ENCODE results near the gene CABP4.
"Not testable (repeated sequence)": the region's sequence is repeated elsewhere in the genome, so short reads cannot be mapped to it uniquely, and the experiment has no call there.

CABP4 gene

DNA sequence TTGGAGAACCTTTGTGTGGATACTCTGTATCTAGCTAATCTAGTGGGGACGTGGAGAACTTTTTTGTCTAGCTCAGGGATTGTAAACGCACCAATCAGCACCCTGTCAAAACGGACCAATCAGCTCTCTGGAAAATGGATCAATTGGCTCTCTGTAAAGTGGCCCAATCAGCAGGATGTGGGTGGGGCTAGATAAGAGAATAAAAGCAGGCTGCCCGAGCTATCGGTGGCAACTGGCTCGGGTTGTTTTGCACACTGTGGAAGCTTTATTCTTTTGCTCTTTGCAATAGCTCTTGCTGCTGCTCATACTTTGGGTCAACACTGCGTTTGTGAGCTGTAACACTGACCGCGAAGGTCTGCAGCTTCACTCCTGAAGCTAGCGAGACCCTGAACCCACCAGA lies 21.5 kb downstream of the CABP4 start:
- DNase-seq (ENCODE audit: low read depth in 1 of 2, low spot score in 1 of 2): not testable (repeated sequence)

DNA sequence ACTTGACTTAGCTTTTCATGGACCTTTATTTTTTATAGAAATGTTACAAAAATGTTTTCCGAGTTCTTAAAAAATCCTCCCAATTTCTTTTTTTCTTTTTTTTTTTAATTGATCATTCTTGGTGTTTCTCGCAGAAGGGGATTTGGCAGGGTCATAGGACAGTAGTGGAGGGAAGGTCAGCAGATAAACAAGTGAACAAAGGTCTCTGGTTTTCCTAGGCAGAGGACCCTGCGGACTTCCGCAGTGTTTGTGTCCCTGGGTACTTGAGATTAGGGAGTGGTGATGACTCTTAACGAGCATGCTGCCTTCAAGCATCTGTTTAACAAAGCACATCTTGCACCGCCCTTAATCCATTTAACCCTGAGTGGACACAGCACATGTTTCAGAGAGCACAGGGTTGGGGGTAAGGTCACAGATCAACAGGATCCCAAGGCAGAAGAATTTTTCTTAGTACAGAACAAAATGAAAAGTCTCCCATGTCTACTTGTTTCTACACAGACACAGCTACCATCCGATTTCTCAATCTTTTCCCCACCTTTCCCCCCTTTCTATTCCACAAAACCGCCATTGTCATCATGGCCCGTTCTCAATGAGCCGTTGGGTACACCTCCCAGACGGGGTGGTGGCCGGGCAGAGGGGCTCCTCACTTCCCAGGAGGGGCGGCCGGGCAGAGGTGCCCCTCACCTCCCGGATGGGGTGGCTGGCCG lies 22.3 kb downstream of the CABP4 start:
- not testable (repeated sequence) for DNase-seq (ENCODE audit: low read depth in 1 of 2, low spot score in 1 of 2)

DNA sequence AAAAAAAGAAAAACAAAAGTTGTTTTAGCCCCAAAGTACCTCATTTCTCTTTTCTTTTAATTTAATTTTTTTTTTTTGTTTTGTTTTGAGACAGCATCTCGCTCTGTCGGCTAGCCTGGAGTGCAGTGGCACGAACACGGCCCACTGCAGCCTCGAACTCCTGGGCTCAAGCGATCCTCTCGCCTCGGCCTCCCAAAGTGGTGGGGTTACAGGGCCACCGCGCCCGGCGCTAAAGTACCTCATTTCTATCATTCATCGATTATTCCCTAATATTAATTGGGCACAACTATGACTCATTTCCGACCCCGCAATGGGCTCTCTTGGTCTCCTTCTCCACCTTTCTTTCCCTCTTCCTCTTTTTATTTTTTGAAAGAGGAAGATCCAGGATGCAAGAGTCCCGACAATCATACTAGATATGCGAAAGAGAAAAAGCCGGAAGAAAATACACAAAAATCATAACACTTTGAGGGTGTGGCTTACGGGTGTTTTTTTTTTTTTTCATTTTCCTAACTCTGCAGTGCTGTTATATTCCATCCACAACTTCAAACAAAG lies 27.2 kb downstream of the CABP4 start:
- no peak for DNase-seq (ENCODE audit: low read depth in 1 of 2, low spot score in 1 of 2)

DNA sequence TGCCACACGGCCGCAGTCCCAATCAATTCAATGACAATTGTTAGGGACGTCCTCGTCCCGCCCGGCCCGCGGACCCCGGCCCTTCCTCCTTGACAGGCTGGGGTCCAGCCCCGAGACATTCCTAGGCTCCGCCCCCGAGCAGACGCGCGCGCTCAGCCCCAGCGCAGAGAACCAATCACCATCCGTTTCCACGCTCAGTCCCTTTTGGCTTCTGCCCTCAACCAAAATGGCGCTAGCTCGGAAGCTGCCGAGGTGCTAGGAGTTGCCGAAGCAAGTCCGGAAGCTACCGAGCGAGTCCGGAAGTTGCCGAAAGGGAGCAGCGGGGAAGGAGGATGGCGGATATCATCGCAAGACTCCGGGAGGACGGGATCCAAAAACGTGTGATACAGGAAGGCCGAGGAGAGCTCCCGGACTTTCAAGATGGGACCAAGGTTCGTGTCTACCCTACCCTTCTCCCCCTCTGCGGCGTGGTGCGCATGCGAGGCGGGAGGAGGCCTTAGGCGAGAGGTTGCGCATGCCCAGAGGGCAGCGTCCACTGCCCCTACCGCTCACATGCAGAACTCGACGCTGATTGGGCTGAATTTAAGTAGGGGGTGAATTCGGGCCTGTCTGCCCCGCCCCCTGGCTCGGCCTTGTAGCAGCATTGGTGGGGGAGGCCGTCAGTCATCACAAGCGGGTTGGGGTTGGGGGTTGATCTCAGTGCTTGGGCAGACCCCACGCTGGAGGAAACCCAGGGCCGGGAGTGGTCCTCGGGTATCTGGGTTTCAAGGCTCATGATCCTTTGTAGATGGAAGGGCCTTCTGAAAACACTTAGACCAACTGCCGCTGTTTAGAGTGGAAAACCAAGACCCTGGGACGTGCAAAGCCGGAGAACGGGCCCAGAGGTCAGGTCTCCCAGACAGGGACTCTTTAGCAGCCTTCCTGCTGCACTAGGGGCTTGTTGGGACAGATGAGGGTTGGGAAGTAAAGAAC lies 28.0 kb downstream of the CABP4 start, which contains the start of gene AIP:
AIP (plus strand) TSS at position 200 of the 972 bp plus-strand sequence; CDS start at position 333, 133 bp downstream.
- peak; percentile 91 to 98 for DNase-seq (ENCODE audit: low read depth in 1 of 2, low spot score in 1 of 2)

DNA sequence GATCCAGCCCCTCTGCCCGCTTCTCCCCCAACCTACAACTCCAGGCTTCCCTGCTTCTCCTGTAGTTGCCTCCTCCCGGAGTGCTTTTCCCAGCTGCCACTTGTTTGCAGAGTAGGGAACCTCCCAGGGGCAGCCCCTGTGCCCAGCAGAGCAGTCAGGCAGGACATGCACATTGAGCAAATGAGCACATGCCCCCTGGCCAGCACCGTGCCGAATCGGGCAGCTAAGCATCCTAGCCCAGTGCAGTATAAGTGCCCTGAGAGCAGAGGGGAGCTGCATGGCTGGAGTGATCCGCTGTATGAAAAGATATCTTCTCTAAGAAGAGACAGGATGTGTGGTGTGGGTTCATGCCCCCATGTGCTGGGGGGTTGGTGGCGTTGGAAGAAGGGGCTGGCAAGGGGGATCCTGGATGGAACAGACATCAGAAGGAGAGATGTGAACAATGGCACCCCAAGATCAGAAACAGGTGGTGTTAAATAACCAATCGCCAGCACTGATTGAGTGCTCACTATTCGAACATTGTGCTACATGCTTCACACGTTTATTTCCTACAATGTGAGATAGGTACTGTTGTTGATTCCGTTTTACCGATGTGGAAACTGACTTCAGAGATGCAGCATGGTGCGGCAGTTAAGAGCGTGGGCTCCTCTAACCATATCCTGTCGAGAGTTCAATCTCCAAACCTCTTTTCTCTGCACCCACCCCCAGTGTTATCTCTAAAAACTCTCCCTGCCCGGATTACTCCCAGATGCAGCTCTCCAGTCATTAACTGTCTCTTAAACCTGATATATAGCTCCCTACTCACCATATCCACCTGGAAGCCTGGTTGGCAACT lies 28.9 kb downstream of the CABP4 start:
- no peak for DNase-seq (ENCODE audit: low read depth in 1 of 2, low spot score in 1 of 2)

DNA sequence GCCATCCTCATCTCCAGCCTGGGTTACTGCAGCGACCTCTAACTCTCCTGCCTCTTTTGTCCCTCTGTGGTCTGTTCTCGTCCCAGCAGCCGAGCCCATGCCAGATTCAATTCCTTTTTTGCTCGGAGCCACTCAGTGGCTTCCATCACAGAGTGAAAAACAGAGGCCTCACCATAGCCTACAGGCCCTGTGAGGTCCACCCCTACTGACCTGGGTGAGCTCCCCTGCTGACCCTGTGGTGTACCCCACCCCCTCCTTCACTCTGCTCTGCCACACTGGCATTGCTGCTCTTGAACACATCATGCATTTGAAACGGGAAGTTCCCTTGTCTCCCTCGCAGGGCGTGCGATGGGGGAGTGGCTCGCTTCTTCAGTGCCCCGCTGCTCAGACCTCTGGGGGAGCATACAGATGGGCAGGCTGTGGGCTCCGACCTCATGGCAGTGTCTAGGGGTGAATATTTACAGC lies 29.7 kb downstream of the CABP4 start:
- peak in 1 of 2 donors; percentile 70 for DNase-seq (ENCODE audit: low read depth in 1 of 2, low spot score in 1 of 2)

DNA sequence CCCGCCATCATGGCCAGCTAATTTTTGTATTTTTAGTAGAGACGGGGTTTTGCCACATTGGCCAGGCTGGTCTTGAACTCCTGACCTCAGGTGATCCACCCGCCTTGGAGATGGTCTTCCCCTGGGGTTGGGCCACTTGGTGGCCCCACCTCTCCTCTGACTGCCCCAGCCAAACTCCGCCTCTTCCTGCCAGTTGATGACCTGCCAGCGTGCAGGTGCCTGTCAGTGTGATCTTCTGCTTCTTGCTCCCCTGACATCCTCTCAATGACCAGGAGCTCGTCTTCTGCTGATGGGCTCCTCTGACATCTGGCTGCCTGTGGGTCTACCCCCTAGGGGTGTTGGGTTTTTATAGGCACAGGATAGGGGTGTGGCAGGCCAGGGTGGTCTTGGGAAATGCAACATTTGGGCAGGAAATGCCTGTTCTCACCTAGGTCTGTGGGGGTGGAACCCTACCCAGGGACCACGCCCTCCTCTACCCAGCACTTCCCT lies 30.8 kb downstream of the CABP4 start:
- not testable (repeated sequence) for DNase-seq (ENCODE audit: low read depth in 1 of 2, low spot score in 1 of 2)

DNA sequence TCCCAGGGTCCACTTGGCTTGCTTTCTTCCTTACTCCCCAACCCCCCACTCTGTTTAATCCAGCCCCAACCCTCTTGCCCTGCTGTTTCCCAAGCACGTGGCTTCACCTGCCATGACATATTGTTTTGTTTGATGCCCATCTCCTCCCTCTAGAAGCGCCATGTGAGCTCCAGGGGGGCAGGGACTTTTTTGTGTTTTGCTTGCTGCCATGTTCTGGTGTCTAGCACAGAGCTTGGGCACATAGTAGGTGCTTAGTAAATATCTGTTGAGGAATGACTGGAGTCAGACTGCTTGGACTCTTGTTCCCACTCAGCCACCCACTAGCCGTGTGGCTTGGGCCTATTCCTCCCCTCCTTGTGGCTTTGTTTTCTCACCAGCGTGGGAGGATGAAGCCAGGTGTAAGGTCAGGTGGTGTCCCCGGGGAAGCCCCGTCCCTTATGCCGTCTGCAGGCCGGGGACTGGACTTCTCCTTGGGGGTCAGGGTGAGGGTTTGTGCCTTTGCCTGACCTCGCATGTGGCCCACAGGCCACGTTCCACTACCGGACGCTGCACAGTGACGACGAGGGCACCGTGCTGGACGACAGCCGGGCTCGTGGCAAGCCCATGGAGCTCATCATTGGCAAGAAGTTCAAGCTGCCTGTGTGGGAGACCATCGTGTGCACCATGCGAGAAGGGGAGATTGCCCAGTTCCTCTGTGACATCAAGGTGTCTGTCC lies 31.5 kb downstream of the CABP4 start:
- no peak for DNase-seq (ENCODE audit: low read depth in 1 of 2, low spot score in 1 of 2)

DNA sequence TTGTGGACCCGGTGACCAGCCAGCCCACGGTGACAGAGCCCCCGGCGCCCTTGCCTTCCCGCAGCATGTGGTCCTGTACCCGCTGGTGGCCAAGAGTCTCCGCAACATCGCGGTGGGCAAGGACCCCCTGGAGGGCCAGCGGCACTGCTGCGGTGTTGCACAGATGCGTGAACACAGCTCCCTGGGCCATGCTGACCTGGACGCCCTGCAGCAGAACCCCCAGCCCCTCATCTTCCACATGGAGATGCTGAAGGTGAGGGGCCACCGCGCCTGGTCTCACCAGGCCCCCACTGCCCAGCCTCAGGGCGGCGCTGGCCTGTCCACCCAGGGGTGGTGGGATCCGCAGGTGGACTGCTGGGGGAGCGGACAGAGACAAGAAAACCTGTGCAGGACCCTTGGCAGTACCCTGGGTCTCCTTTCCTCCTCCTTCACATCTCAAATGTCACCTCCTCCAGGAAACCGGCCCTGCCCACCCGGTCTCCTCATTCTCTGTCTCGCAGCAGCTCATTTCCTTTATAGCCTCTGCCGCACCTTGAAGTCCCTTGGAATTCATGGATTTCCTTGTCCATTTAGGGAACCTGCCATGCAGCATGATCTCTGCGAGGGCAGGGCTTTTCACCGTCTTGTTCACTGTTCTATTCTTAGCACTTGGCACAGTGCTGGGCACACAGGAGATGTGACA lies 34.2 kb downstream of the CABP4 start:
- DNase-seq (ENCODE audit: low read depth in 1 of 2, low spot score in 1 of 2): no peak

DNA sequence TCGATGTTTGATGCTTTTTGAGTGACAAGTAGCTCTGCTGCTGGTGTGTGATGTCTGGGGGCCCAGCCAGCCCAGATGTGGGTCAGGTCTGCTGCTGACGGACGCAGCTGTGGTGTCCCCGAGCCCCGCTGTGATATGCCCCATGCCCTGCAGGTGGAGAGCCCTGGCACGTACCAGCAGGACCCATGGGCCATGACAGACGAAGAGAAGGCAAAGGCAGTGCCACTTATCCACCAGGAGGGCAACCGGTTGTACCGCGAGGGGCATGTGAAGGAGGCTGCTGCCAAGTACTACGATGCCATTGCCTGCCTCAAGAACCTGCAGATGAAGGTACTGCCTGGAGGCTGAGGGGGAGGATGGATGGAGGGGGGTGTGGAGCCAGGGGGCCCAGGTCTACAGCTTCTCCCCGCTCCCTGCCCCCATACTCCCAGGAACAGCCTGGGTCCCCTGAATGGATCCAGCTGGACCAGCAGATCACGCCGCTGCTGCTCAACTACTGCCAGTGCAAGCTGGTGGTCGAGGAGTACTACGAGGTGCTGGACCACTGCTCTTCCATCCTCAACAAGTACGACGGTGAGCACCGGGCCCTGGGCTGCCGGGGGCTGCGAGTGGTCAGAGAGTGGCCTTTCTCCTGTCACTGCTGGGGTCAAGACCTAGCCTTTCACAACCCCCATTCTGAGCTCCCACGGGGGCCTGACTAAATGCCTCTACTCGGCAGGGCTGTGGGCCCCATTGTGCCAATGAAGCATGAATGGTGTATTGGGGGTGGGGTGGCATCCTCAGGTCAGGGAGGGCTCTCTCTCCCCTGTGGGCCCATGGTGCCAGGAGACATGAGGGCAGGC lies 35.0 kb downstream of the CABP4 start:
- DNase-seq (ENCODE audit: low read depth in 1 of 2, low spot score in 1 of 2): no peak

DNA sequence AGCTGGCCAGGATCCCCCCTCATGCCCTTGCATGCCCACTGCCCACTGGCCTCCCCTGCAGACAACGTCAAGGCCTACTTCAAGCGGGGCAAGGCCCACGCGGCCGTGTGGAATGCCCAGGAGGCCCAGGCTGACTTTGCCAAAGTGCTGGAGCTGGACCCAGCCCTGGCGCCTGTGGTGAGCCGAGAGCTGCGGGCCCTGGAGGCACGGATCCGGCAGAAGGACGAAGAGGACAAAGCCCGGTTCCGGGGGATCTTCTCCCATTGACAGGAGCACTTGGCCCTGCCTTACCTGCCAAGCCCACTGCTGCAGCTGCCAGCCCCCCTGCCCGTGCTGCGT lies 35.5 kb downstream of the CABP4 start:
- no peak for DNase-seq (ENCODE audit: low read depth in 1 of 2, low spot score in 1 of 2)

DNA sequence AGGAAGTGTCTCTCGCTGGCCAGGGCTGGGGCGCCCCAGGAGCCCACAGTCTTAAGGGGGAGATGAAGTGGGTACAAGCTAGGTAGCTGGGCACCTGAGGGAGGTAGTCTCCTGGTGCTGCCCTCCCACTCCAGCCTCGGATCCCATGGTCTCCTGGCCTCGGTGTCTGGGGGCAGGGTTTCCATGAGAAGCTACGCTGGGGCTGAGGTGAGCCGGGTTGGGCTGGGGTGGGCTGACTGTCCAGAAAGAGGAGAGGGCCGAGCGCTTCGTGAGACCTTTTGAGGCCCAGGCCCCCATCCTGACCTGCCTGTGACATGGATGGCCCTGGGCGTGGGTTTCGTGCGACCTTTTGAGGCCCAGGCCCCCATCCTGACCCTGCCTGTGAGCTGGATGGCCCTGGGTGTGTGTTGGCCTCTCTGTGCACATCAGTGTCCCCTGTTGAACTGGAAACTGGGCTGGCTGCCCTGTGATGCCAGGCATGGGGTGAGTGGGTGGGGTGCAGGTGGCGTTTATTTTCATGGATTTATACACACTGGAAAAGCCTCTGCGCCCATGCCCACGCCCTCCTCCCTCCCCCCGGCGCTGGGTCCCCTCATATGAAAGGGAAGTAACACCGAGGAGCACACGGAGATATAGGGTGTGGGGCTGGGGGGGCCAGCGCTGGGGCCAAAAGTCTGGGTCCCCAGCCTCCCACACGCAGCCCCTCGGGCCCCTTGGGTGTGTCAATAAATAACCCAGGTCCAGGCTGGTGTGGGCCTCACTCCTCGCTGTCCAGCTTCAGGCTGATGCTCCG lies 36.3 kb downstream of the CABP4 start:
- no peak for DNase-seq (ENCODE audit: low read depth in 1 of 2, low spot score in 1 of 2)

DNA sequence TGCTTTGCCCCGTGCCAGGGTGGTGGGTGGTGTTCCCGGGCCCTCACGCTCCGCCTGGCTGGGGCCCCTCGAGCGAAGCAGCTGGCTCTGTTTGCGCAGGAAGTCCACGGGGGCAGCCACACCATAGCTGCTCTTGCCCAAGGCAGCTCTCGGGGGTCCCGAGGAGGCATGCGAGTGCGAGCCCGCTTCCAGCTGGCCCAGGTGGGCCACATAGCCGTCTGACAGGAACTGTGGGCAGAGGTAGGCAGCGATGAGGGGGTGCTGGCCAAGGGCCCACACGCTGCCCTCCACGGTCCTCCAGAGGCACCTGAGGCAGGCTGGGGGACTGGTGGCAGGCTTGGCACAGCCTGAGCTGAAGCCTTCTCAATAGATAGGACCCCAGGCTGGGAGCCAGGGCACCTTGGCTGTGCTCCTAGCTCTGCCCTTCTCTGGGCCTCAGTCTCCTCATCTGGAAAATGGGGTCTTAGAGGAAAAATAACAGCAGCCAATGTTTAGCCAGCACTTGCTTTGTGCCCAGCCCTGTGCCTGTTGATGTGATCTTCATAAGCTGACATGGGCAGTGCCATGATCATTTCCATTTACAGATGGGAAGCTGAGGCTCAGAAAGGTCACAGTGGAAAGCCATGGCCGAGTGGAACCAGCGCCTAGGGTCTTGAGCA lies 37.0 kb downstream of the CABP4 start:
- no peak for DNase-seq (ENCODE audit: low read depth in 1 of 2, low spot score in 1 of 2)

DNA sequence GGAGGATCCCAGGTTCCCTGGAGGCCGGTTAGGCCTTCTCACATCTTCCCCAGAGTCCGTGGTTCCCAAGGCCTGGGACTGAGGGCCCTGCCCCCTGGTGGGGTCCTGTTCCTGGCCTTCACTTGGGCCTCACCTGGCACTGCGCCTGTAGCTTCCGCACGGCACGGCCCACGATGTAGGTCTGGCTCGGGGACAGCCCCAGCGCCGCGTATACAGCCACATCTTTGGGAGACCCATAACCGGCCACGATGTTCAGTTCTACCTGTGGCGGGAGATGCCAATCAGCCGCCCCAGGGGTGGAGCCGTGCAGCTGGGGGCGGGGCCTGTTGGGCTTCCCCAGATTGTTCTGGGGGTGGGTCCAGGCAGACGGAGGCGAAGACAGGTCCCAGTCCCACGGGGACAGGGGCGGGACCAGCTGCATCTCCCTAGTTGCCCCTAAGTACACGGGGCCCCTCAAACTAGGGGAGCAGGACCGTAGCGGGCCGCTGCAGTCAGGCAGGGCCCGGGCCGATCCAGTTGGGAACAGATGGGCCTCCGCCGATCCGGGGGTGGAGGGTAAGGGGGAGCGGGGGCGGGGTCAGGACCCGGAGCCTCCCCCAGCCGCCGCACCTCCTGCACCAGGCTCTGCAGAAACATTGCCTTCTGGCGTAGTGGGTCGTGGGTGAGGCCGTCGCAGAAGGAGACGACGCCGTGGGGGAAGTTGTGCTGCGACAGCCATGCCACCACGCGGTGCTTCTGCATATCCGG lies 37.8 kb downstream of the CABP4 start:
- DNase-seq (ENCODE audit: low read depth in 1 of 2, low spot score in 1 of 2): no peak

DNA sequence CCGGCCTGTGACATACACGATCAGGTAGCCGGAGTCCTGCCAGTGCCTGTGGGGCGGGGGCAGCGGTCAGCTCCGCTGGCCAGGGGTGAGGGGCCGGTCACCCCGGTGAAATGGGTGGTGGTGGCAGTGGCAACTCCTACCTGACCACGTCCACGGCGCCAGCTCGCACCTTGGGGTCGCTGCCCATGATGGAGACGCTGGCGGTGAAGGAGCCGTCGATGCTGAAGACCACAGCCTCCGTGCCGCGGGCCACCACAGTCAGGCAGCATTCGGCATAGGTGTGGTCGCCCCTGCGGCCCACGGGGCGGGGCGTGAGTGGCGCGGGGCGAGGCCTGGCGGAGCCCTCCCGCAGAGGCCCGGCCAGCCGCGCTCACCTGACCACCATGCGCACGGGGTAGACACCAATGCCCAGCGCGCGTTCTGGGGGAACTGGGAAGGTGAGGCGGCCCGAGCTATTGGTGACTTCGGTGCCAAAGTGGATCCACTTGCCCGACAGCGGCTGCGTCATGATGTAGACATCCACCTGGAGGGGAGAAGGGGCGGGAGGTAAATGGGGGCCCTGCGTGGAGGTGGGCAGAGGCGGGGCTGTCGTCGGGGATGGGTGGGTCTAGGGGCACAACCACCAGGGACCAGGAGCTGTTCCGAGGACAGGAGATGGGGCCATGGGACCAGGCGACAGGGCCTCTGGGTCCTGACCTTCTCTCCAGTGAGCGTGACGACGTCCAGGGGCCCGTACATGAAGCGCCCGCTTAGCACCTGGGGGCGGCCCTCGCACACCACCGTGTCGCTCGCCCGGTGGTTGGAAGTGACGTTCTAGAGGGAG lies 38.6 kb downstream of the CABP4 start:
- DNase-seq (ENCODE audit: low read depth in 1 of 2, low spot score in 1 of 2): no peak
